Measurements from ENCODE around the gene GALNT9.
"Not testable (repeated sequence)": the region's sequence is repeated elsewhere in the genome, so short reads cannot be mapped to it uniquely, and the experiment has no call there.

Gene GALNT9

GRCh38 chr12:132210223-132211055 lies 119.0 kb downstream of the GALNT9 start:
- no peak for DNase-seq

- DNase-seq: no peak
These were observed 119.7 kb downstream of the GALNT9 start for GRCh38 chr12:132209619-132210222.

DNA sequence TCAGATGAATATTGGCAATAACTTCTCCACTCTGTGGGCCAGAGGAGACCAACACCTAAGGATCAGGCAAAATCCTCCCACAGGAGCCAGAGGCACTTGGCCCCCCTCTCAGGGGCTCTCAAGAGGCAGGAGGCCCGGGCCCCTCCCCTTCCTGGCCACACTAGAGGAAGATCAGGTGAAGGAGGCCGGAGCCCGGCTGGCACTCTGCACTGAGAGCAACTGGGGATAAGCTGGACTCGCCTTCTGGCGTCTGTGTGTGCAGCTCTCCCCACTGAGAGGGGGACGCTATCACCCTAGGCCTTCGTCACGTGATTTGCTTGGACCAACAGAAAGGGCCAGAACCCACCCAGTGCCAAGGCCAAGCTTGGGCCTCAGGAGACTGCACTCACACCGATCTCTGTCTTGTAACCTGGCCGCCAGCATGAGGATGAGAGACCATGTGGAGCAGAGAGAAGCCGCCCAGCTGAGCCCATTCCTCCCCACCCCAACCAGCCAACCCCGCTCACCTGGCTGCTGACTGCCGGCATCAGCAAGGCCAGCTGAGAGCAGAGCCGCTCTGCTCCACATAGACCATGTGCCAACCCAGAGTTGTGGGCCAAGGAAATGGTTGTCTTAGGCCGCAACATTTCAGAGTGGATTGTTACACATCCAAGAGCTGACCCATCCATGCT lies 121.1 kb downstream of the GALNT9 start:
- no peak for DNase-seq

GRCh38 chr12:132207083-132207775 lies 122.2 kb downstream of the GALNT9 start:
- DNase-seq: no peak

- no peak for DNase-seq
These were observed 123.3 kb downstream of the GALNT9 start for GRCh38 chr12:132206046-132206434.

DNA sequence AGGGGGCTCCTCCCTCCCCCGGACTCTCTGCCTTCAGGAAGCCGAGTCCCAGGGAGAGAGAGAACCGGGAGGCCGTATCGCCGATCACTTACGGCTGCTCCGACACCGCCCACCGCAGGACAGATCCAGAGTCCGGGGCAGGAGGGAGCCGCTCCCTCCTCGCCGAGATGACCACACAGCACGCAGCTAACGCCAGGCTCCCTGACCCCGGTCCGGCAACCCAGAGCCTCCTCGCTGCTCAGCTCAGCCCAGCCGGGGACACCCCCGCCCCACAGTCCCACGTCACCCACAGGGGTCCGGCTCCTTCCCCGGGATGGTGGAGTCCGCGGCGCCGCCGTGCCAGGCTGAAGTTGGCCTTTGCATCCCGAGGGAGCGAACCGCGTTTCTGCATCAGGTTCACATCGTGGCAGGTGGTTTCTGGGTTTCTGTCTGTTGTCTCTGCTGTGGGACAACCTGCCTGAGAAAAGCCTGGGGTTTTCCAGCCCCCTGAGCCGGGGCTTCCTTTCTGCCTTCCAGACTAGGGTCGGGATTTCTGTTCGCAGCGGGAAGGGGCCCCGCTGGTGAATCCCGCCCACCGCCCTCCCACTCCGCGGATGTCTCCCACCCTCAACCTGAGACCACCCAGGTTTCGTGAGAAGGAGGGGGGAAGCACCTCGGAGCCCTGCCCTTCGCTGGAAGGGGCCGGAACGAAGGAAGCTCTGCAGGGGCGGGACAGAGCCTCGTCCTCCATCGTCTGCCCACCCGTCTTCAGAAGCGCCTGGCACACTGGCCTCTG lies 123.9 kb downstream of the GALNT9 start:
- DNase-seq: no peak

DNA sequence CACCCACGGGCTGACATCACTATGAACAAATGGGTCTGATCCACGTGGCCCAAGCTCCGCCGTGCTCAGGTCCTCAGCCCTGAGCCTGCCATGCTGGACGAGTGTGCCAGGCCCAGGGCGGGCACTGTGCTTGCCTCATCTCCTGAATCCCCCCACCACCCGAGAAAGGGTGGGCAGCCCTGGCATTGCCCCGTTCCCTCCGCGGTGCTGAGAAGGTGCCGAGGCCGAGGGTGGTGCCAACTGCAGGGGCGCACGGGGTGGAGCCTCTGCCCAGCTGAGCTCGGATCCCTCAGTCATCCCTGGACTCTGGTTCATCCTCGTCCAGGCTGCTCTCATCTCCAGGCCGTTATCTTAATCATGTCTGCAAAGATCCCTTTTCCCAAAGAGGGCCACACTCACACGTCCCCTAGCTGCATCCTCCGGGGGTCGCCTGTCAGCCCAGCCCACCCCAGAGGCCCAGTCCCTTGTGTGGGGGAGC lies 124.6 kb downstream of the GALNT9 start:
- DNase-seq: no peak

DNA sequence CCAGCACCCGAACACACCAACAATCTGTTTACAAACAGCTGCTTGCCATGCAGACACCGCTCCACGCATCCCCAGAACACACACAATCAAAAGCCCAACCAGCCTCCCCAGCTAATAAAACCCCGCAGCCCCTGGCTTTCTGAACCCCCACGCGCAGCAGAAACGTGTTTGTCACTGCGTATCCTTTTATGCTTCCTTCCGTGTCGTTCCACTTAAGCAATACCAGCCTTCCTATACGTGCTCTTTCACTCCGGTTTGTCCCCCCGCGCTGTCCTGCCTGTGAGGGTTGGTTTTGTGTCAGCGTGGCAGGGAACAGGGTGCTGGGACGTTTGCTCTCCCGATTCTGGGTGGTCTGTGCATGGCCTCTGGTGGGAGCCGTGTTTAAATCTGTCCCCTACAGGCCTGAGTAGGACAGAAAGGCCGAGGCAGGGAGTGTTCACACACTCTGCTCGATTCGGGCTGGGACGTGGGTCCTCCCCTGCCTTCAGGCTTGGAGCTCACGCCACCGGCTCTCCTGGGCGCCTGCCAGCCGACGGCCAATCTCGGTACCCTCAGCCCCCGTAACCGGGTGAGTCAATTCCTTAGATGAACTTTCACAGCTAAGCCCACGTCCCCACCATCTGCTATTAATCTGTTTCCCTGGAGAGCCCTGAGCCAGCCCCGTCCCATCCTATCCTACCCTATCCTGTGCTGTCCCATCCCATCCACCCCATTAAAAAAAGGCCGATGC lies 125.2 kb downstream of the GALNT9 start:
- DNase-seq: no peak

DNA sequence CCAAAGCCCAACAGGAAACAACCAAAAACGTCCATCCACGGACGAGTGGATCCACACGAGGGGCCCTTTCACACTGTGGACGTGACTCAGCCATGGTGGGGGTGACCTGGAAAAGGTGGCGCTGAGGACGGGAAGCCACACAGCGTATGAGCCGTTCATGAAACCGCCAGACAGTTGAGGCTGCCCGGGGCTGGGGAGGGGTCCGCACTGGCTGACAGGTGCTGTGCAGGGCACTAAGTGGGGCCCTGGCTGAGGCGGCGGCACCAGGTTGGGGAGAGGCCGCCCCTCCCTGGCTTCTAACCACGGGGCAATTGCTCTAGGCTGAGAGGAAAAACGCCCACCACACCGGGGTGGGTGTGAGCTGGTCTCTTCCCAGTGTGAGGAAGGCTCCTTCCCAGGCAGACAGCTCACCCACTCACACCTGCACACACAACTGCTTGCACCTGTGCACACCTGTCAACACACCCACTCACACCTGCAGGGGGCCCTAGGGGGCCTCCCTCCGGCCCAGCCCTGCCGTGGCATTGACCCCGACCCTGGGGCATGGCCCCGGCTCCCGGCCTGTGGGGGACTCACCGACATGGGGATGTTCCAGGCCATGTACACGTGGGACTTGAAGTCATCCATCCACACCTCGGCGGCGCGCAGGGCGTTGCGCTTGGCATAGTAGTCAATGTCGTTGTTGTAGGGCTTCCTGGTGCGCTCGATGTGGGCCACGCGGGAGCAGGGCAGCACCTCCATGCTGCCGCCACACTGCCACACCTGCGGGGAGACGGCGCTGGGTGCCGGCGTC lies 126.3 kb downstream of the GALNT9 start:
- DNase-seq: no peak

GRCh38 chr12:132201391-132202120 lies 127.8 kb downstream of the GALNT9 start:
- DNase-seq: no peak

- DNase-seq: no peak
These were observed 128.6 kb downstream of the GALNT9 start for GRCh38 chr12:132200800-132201199.

GRCh38 chr12:132199526-132200319 lies 129.7 kb downstream of the GALNT9 start:
- no peak for DNase-seq

- DNase-seq: no peak
These were observed 130.3 kb downstream of the GALNT9 start for GRCh38 chr12:132199101-132199500.

- no peak for DNase-seq
These were observed 131.6 kb downstream of the GALNT9 start for GRCh38 chr12:132197581-132198354.

GRCh38 chr12:132196873-132197390 lies 132.5 kb downstream of the GALNT9 start:
- DNase-seq: no peak

DNA sequence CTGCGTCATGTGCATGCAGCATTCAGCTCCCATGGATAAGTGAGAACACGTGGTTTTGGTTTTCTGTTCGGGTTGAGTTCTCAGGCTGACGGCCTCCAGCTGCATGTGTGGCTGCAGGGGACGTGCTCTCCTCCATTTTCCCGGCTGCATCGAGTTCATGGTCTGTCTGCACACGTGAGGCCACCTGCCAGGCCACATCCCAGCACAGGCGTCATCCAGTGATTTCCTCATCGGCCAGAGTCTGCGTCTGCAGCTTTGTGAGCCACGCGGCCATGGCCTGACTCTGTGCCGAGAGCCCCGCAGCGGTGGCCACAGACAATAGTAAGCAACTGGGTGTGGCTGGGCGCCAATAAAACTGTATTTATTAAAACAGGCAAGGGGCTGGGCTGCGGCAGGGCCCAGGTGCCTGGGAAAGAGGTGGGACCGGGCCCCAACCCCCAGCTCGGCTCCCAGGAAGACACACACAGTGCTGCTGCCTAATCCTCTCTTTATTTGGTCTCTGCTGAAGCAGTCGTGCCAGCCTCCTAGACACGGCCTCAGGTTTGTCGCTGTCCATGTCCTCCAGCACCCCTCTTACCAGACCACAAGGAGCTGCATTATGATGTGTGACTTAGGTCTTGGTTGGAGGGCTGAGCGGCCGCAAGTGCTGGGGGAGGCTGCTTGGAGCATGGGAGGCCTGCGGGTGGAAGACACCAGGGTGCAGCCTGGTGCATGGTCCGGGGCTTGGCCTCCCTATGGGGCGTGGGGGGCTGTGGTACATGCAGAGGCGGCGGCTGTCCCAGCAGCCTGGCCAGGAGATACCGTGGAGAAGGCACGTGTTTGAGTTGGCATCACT lies 133.1 kb downstream of the GALNT9 start:
- peak; percentile 65 for DNase-seq

DNA sequence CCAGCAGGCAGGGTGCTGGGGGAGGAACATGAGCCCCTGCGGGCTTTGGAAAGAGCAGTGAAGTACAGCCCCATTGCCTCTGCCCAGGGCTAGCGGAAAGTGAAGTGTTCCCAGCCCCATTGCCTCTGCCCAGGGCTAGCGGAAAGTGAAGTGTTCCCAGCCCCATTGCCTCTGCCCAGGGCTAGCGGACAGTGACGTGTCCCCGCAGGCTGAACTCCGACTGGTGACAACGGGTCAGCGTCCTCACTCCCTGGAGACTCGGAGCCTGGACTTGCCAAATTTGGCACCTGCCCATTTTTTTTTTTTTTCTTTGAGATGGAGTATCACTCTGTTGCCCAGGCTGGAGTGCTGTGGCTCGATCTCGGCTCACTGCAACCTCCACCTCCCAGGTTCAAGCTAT lies 134.1 kb downstream of the GALNT9 start:
- DNase-seq: not testable (repeated sequence)
